Vagina (tissue), 2 donors: ENCODE results near the gene ERH.

Experiments used
- POLR2A ChIP-seq, 2 donors: fragments of 450-650 bp; IDR thresholded peaks; one replicate each; pipeline ENCODE4 v1.6.1; 2017; ENCODE audit warnings: antibody characterized with exemption in 2 of 2, mild to moderate bottlenecking in 2 of 2, moderate library complexity in 2 of 2
- TF ChIP-seq, protein P1 (sequence below), 3 experiments: fragments of 450-650 bp in 2 of 3; fragments of 200-600 bp in 1 of 3; sonication (generic) in 1 of 3; IDR thresholded peaks; one replicate each; pipeline ENCODE4 v1.5.1; 2017 to 2019; ENCODE audit warnings: antibody characterized with exemption in 3 of 3, mild to moderate bottlenecking in 2 of 3, moderate library complexity in 2 of 3

DNA sequence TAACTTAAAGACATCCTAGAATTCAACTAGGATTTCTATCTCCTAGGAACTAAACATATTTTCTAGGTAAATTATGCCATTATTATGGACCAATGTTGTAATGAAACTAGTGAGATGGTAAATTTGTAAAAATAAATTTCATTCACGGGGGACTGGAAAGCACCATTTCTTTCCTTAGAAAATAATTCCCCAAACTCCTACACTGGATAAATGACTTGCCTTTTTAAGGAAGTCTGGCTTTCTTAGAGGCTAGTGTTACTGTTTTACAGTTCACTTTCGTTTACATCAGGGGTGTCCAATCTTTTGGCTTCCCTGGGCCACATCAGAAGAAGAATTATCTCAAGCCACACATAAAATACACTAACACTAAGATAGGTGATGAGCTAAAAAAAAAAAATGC, 3.7 kb upstream of the ERH start:
- TF ChIP-seq, protein P1, sequence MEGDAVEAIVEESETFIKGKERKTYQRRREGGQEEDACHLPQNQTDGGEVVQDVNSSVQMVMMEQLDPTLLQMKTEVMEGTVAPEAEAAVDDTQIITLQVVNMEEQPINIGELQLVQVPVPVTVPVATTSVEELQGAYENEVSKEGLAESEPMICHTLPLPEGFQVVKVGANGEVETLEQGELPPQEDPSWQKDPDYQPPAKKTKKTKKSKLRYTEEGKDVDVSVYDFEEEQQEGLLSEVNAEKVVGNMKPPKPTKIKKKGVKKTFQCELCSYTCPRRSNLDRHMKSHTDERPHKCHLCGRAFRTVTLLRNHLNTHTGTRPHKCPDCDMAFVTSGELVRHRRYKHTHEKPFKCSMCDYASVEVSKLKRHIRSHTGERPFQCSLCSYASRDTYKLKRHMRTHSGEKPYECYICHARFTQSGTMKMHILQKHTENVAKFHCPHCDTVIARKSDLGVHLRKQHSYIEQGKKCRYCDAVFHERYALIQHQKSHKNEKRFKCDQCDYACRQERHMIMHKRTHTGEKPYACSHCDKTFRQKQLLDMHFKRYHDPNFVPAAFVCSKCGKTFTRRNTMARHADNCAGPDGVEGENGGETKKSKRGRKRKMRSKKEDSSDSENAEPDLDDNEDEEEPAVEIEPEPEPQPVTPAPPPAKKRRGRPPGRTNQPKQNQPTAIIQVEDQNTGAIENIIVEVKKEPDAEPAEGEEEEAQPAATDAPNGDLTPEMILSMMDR (IDR thresholded peaks at IDR 0.05) = no peak
- no peak for TF ChIP-seq POLR2A (IDR thresholded peaks at IDR 0.05)
